NCI-H2029 treated with DMSO at 0.1 percent for 48 hours (cell line): ENCODE results near the gene LGALS7.
"Not testable (repeated sequence)": the region's sequence is repeated elsewhere in the genome, so short reads cannot be mapped to it uniquely, and the experiment has no call there.

Experiments
- DNase-seq: peaks from one replicate; lab custom pipeline; 2025; lab: John Stamatoyannopoulos, UW

LGALS7 gene

DNA sequence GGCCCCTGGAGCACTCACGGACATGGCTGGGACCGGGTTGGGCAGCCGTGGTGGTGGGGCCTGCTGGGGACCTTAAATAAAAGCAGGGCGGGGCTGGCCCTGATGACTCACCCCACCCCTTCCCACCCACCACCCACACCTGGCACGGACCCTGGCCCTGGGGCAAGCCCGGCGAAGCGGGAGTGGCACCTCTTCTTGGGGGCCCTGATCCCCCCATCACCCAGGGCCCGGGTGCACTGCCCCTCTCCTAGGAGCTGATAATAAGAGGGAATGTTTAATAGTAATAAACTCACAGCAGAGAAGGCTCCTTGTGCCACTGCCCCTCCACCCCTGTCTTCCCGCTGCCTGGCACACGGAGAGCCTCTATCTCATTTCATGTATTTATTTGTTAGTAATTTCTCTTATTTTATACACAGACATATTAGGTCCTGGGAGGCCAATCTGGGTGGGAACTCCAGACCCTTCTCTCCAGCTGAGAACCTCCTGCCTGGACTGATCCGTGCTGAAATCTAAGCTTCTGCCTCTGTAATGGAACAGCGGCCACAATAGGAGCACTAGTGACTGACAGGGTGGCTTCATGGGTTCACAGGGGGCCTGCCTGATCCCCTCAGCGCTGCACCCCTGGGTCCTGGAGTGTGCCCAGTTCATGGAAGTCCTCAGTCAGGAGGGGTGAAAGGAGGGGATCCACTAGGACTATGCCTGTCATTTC lies at the start of gene LGALS7:
Gene LGALS7 (minus strand): TSS at position 49 of the 709 bp plus-strand sequence. CDS start 25 bp downstream, at position 24.
- no peak for DNase-seq

DNA sequence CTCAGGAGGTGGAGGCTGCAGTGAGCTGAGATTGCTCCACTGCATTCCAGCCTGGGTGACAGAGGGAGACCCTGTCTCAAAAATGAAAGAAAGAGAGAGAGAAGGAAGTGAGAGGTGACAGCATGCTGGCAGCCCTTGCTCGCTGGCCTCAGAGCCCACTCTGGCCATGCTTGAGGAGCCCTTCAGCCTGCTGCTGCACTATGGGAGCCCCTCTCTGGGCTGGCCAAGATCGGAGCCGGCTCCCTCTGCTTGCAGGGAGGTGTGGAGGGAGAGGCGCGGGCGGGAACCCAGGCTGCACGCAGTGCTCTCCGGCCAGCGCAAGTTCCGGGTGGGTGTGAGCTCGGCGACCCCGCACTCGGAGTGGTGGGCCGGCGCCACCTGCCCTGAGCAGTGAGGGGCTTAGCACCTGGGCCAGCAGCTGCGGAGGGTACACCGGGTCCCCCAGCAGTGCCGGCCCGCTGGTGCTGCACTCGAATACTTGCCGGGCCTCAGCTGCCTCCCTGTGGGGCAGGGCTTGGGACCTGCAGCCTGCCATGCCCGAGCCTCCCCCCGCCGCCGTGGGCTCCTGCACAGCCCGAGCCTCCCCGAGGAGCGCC lies 48.0 kb upstream of the LGALS7 start:
- not testable (repeated sequence) for DNase-seq

DNA sequence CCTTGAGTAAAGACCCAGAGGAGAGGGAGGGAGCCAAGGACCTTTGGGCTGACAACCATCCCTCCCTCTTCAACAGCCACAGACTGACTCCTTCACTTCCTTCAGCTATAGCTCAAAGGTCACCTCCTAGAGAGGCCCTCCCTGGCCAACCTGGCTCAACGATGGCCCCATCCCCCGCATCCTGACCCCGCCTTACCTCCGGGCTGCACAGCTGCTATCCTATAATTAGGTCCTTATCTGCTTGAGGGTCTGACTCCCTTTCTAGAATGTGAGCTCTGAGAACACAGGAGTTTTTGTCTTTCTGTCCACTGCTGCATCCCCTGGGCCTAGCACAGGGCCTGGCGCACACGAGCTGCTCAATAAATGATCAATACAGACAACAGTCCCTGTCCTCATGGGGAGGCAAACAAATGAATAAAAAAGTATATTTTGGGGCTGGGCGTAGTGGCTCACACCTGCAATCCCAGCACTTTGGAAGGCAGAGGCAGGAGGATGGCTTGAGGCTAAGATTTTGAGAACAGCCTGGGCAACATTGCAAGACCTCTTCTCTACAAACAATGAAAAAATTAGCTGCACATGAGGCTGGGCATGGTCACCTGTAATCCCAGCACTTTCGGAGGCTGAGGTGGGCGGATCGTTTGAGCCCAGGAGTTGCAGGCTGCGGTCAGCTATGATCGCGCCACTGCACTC lies 46.1 kb upstream of the LGALS7 start:
- DNase-seq, result no peak

DNA sequence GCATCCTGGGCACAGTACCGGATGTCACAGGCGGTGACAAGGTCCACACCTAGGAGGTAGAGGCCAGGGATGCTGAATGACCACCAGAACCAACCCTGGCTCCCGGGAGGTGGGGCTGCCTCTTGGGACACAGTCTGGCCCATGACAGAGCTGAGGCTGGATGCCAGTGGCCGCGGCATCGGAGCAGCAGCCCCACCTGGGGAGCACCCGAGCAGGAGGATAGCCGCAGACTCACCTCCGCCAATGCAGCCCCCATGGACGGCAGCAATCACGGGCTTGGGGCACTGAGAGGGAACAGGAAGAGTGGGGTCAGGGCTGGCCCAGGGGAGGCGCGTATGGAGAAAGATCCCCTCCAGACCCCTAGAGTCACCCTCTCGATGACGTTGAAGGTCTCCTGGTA lies 43.8 kb upstream of the LGALS7 start:
- DNase-seq, result no peak

DNA sequence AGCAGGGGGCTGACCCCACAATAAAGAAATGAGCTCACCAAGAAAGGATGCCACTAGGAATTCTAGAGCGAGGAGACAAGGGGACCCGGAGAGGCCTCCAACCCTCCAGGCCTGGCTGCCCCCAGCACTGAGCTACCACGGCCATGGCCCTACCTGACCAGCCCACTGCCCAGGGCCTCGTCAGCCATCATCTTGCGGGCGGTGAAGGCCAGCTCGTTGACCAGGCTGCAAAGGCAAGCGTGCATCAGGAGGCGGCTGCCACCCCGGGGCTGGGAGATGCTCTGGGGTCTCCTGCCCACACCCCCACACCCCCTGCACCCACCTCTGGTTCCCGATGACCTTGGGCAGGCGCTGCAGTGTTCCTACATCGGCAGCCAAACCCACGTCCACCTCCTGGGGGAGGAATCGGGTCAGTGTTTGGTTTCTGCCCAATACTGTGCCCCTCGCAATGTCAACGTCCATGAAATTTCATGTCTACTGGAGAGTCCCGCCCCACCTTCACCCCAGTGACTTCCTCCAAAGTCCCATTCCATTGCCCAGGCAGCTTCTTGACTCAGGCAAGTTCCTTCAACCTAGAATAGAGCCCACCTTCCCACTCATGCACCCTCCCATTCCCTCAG lies 42.9 kb upstream of the LGALS7 start:
- no peak for DNase-seq

DNA sequence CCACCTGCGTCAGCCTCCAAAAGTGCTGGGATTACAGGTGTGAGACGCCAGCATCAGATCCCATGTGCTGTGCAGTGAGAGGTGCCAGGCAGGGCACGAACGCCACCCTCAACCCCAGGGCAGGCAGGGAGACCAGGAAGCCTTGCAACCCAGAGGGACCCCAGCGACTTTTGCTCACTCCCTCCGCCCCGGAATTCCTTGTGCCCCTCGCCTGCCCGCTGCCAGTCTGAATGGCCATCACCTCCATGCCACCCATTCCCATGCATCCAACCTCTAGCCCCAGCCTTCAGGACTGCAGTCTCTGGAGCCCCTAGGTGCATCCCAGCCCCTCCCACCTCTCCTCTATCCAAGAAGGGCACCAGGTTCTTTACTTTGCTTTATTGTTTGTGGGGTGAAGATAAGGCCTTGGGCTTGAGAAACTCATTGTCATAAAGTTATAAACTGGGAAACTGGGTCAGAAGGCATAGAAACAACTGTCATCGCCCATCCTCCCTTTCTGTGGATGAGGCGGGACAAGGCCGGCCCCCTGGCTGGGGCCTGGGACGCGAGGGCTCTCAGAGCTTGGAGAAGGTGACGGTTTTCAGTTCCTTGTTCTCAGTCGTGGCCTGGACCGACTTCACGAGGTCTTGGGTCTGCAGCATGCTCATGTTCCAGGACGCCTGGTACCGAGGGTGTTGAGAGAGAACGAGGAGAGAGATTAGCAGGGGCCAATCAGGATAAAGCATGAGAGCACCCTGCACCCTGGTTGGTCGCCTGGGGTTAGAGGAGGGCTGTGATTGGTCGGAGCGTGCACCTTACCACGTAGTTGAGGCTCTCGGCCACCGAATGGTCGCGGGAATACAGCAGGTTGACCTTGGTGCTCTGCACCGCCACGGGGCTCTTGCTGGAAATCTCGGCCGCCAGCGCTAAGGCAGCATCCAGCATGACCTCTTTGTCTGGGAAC lies 42.0 kb upstream of the LGALS7 start:
- no peak for DNase-seq

DNA sequence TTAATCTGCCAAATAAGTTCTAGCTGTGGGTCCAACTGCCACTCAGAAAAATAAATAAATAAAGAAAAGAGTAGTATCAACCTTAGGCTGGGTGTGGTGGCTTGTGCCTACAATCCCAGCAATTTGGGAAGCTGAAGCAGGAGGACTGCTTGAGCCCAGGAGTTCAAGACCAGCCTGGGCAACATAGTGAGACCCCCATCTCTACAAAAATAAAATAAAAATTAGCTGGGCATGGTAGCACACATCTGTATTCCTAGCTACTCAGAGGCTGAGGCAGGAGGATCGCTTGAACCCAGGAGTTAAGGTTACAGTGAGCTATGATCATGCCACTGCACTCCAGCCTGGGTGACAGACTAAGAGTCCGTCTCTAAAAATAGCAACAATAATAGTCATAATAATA lies 40.6 kb upstream of the LGALS7 start:
- not testable (repeated sequence) for DNase-seq

DNA sequence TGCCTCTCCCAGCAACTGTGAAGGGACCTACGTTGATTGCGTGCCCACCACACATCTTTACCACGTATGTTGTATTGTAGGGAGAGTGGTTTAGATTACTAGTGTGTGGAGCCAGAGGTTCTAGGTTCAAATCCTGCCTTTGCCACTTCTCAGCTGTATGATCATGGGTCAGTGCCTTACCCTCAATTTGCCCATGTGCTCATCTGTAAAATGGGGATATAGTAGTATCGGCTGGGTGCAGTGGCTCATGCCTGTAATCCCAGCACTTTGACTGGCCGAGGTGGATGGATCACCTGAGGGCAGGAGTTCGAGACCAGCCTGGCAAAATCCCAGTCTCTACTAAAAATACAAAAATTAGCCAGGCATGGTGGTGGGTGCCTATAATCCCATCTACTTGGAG lies 40.0 kb upstream of the LGALS7 start:
- no peak for DNase-seq

DNA sequence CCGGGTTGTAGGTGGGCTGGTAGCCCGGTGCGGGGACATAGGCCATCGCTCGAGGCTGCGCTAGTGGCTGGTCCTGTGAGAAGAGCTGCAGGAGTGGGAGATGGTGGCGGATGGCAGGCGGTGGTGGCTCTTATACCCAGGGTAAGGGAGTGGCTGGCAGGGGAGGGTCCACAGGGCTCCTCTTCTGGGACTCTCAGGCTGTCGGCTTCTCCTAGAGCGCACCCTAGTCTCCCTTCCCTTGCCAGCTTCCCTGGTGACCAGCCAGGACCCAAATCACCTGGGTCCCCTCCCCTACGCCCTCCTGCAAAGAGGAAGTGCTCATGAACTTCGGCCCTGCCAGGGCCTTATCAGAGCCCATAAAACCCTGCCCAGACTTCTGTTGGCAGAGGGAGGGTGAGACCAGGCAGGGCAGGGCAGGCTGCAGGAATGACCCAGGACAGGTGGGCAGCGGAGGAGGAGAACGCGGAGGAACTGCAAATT lies 39.6 kb upstream of the LGALS7 start, which contains the start of gene LGALS4:
Gene LGALS4 (minus strand): TSS at position 105 of the 480 bp plus-strand sequence. CDS start 59 bp downstream, at position 46.
- DNase-seq, result no peak

DNA sequence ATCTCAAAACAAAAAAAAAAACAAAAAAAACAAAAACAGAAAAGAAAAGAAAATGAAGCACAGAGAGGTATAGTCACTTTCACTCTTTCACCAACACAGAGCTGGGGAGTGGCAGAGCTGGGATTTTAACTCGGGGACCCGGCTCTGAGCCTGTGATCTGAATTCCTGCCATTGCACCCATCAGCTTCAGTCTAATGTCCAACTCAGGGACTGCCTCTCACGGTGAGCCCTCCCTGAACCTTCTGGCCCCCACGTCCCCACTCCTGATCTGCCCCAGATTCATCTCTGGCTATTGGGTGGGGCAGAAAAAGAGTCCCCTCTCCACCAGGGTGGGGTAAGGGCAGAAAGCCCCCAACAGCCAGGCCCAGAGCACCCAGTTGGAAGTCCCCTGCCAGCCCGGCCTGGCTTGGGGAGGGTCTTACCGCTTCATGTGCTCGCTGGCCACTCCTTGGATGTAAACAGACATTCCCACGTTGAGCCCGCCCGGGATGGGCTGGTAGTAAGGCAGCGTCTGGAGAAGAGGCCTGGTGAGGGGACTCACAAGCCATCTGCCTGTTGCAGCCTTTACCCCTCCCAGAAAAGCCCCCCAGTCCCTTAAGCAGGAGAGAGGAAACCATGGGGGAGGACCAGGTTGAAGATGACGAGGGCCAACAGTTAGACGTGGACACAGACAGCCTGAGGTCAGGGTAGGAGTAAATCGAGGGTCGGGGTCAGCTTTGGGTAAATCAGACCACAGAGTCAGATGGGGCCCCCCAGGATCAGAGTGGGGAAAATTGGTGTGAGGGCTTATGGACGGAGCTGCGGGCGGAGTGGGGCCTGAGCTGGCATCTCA lies 38.9 kb upstream of the LGALS7 start:
- DNase-seq, result no peak

DNA sequence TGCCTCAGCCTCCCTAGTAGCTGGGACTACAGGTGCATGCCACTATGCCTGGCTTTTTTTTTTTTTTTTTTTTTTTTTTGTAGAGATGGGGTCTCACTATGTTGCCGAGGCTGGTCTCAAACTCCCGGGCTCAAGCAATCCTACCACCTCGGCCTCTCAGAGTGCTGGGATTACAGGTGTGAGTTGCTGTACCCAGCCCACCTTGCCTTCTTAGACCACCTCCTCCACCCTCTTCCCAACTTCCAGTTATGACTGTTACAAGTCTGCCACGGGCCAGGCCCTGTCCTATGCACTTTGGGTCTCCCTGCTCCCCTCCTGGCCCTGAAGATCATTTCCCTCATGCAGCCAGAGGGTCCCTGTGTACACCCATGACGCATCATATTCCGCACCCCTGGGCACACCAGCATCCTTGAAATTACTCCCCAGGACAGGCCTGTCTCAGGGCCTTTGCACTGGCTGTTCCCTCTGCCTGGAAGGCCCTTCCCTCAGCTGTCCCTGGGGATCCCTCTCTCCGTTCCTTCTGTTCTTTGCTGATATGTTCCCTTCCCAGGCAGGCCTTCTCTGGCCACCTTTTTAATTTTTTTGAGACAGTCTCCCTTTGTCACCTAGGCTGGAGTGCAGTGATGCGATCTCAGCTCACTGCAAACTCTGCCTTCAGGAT lies 36.4 kb upstream of the LGALS7 start:
- no peak for DNase-seq

DNA sequence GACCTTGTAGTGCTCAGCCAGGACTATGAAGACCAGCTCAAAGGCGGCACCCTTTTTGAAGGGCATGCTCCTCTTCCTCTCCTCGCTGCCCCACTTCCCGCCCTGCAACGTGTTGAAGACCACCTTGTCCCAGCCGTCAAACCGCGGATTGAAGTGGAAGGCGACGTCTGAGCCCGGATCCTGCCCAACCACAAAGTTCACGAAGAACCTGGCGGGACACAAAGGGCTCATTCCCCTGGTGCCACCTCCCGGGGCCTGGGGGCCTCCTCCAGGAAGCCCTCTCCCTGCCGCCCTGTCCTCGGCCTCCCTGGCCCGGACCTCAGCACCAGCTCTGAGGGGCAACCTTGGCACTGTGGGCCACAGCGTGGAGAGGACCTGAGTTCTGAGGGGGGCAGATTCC lies 35.4 kb upstream of the LGALS7 start:
- DNase-seq, result no peak

DNA sequence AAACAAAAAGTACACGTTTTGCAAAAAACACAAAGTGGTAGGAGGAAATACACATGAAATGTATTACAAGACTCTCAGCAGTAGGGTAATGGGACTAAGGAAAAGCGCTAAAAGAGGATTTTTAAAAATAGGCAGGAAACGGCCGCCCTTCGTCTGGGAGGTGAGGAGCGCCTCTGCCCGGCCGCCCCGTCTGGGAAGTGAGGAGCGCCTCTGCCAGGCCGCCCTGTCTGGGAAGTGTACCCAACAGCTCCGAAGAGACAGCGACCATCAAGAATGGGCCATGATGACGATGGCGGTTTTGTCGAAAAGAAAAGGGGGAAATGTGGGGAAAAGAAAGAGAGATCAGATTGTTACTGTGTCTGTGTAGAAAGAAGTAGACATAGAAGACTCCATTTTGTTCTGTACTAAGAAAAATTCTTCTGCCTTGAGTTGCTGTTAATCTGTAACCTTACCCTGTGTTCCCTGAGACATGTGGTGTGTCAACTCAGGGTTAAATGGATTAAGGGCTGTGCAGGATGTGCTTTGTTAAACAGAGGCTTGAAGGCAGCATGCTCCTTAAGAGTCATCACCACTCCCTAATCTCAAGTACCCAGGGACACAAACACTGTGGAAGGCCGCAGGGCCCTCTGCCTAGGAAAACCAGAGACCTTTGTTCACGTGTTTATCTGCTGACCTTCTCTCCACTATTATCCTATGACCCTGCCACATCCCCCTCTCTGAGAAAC lies 34.2 kb upstream of the LGALS7 start:
- DNase-seq, result not testable (repeated sequence)

DNA sequence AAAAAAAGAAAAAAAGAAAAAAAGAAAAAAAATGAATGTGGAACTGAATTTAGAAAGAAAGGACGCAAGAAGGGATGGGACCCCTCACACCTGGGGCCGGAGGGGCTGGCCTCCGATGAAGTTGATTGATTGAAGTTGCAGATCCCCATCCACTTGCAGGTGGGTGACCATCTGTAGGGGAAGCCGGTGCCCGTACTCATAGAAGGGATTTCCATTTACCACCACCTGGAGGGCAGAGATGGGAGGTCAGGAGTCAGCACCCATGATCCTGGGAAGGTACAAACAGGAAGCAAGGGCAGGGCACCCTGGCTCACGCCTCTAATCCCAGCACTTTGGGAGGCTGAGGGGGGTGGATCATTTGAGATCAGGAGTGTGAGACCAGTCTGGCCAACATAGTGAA lies 33.1 kb upstream of the LGALS7 start:
- no peak for DNase-seq

DNA sequence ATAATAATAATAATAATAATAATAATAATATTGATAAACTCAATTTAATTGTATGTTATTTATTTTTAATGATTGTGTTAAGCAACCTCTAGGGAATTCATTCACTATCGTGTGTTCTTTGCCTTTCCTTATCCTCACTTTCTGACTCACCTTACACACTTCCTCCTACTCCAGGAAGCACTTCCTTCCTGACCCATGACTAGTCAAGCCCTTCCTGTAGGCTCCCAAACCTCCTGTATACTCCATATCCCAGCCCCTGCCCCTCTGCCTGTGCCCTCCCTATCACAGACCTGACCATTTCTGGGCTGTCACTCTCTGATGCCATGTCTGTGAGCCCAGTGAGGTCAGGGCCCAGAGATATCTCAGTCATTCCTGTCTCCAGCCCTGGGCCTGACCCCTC lies 31.9 kb upstream of the LGALS7 start:
- DNase-seq, result no peak

DNA sequence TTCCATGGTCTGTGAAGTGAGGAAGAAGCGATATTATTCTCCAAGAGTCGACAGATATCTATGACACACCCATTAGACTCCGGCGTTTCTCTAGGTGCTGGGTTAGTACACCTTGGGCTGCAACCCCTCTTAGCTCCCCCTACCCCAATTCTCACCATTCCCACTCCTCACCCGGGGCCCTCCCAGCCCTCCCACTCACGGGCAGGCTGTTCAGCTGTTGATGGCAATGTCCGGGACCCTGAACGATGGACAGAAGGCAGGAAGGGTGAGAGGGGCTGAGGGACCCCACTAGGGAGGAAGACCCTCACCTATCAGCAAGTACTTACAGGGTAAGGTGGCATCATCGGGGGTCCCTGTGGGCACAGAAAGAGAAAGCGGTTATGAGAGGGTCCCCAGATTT lies 30.2 kb upstream of the LGALS7 start:
- DNase-seq, result no peak

DNA sequence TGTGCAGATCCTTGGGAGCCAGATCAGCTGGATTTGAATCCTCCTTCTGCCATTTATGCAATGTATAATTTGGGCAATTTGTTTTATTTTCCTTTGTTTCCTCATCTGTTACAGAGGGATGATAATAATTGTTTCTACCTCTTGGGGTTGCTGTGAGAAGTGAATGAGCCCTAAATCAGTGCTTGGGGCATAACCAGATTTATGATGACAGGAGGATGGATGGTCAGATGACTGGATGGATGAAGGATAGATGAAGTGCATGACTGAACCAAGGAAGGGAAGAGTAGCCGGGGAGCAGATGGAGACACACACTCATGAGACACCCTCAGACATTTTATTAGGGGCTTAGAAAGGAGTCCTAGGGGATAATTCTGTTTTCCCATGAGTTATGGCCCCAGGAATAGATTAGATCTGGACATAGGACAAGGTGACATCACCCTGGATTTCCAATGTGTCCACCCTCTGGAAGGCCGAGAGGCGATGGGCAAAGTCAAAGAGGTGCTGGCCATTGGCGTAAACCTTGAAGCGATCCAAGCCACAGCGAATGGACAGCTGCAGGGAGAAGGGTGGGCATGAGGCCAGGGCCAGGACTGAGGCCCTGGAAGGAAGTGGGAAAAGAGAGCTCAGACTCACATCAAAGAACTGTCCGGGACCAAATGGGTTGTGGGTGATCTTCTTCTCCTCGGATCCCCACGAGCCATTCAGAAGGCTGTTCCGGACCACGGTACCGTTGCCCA lies 28.2 kb upstream of the LGALS7 start:
- no peak for DNase-seq

DNA sequence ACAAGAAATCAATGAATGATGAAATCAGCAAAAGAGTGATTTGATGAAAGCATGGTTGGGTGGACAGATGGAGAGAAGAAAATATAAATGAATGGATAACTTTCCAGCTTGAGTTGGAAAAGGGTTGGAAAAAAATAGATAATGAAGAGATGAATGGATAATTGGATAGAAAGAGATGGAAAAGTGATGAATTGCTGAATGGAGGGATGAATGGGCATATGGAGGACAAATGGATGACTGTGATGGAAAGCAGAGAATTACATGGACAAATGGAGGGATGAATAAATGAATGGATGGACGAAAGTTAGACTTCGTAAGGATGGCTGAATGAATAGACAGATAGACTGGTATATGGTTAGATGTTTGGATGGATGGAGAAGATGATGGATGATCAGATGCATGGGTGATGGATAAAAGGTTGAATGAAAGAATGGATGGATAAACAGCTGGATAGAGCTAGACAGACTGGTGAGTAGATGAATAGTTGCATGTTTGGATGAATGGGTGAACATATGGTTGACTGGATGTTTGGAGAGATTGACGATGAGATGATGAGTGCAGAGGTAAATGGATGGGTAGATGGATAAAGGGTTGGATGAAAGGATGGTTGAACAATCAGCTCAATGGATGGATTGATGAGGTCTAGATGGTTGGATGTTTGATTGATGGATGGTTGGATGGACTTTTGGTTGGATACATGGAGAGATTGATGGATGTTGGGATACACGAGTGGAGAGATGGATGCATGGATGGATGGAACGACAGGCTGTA lies 27.4 kb upstream of the LGALS7 start:
- DNase-seq, result no peak
